Adrenal gland (tissue), 12 donors: ENCODE measurements around the gene RNF207. TPM values are rescaled to one million over a fixed set of nuclear protein-coding genes. Genes with fewer than 3 reads are reported as not detected.

Experiments used
- DNase-seq, 7 donors: peaks; one replicate each; pipeline ENCODE4 v3.0.0-alpha.2; 2019 to 2020
- H3K27ac ChIP-seq, 5 donors: fragments of 200-600 bp; sonication (generic) in 4 of 5; 1 replicate in 3 of 5; 2 replicates in 2 of 5; pipeline versions ENCODE4 v1.5.1 to v1.8.0; 2016 to 2020; ENCODE audit warnings: mild to moderate bottlenecking in 1 of 5
- H3K27me3 ChIP-seq: fragments of 200-600 bp; 2 replicates; pipeline ENCODE4 v1.8.0; 2021
- H3K36me3 ChIP-seq, 2 donors: fragments of 200-600 bp; replicated peaks in 1 of 2; 1 replicate in 1 of 2; 2 replicates in 1 of 2; pipeline versions ENCODE4 v1.5.1 to v1.8.0; 2018 to 2022
- H3K4me1 ChIP-seq, 2 donors: fragments of 200-600 bp; replicated peaks in 1 of 2; 1 replicate in 1 of 2; 2 replicates in 1 of 2; pipeline versions ENCODE4 v1.5.1 to v1.8.0; 2018 to 2021
- H3K4me3 ChIP-seq, 4 donors: fragments of 200-600 bp; sonication (generic) in 3 of 4; one replicate each; pipeline ENCODE4 v1.5.1; 2016 to 2018
- H3K9me3 ChIP-seq, 3 donors: fragments of 200-600 bp; sonication (generic) in 1 of 3; replicated peaks in 1 of 3; 1 replicate in 2 of 3; 2 replicates in 1 of 3; pipeline versions ENCODE4 v1.5.1 to v1.8.0; 2016 to 2021
- POLR2A ChIP-seq, 2 donors: fragments of 450-650 bp; IDR thresholded peaks; one replicate each; pipeline ENCODE4 v1.6.1; 2017; ENCODE audit warnings: antibody characterized with exemption in 2 of 2, mild to moderate bottlenecking in 2 of 2, moderate library complexity in 1 of 2
- WGBS, 4 donors: extraction: QIAGEN DNeasy Blood & Tissue Kit in 2 of 4; methylation state at CpG; one replicate each; pipeline versions ENCODE4 v1.1.5 to v1.1.7; 2013 to 2017; 5-methylcytosine and 5-hydroxymethylcytosine counted together
- intact Hi-C, 2 donors: fragments of 100-400 bp; cut with DNase I; formaldehyde crosslinking; loops; one replicate each; pipeline versions ENCODE4 v1.14.1 to v1.15.0; 2022 to 2023
- polyA plus RNA-seq, 3 donors: library from polyadenylated mRNA; stranded (reverse); fragments of 200-250 nt in 2 of 3; fragments of 350-450 nt in 1 of 3; fragmentation: Illumina TruSeq in 1 of 3; extraction: RNeasy Lipid Tissue Mini Kit (QIAGEN cat#74804) in 1 of 3; gene quantifications; one replicate each; pipeline ENCODE4 v1.2.3, GENCODE V29; 2013 to 2014
- total RNA-seq, 9 donors: library from RNA; depleted of rRNA in 4 of 9; stranded (reverse); fragments of >200 nt in 4 of 9; fragments of 120-200 nt in 1 of 9; fragmentation: NEBNext Ultra II Directional in 1 of 9; extraction: Animal tissue kit (Norgen Biotek cat#: 25700) in 1 of 9; gene quantifications; one replicate each; pipeline versions ENCODE4 v1.1.0 to v1.2.4, GENCODE V29; 2013 to 2023
- TF ChIP-seq, protein P1 (sequence below), 6 experiments: fragments of 450-650 bp in 4 of 6; fragments of 200-600 bp in 2 of 6; sonication (generic) in 1 of 6; IDR thresholded peaks; 1 replicate in 5 of 6; 2 replicates in 1 of 6; pipeline versions ENCODE4 v1.5.1 to v1.8.0; 2016 to 2021; ENCODE audit warnings: antibody characterized with exemption in 6 of 6, mild to moderate bottlenecking in 2 of 6, moderate library complexity in 1 of 6
- donor health status: healthy with polysubstance abuse.
- donor health status: Bipolar disorder and iron deficiency.
- donor health status: DM: yes; HTN: yes; CAD: no.
- donor health status: DM: no; HTN: no; CAD: no.
- donor health status: DM: no; HTN: no; CAD: no.
- donor health status: DM: yes; HTN: yes; CAD: no.

Gene RNF207
- total and polyA plus RNA-seq, 12 donors: 2.2 to 47.4 (median 11.3) TPM

DNA sequence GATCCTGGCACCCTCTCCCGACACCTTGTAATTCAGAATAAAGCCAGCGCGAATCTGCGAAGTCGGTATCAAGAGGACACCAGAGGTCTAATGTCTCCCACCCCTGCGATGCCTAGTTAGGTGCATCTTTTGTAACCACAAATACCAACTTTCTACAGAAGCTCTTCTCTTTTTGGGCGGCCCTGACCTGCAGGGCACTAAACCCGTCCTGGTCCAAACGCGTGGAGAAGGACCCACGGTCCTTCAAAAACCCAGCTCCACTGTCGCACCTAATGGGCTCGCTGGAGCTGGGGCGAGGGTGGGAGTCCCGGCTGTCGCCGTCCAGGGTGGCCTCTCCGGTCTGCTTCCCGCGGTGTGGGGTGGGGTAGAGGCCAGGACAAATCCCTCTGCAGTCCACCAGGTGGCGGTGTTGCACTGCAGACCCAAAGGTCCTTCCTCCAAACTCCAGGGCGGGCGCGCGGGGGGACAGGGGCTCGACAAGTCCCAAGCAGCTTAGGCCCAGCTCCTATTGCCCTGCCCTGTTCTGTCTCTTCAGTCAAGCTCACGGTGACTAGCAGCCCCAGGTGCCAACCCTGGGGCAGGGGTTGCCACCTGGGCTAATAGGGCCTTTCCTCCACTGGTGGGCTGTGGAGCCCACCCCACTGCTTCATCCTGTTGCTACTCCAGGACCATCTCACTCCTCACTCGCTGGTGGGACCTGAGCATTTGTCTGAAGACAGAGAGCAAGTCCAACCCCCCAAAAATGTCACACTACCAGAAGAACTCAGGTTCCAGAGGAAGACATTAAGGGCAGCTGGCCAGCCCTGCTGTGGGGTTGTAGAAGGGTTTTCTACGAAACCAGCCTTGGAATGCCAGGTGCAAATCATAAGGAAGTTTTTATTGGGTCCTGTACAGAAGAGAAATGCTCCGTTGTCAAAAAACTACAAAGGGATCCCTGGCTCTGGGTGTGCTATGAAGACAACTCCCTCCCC lies 40.9 kb downstream of the RNF207 start:
- Histone ChIP-seq H3K4me1 (peaks cover 4 to 28% of the 10 kb centered on the region in 2 donors), H3K9me3 (no peaks in the 10 kb centered on the region), H3K36me3 (no peaks in the 10 kb centered on the region), H3K4me3 (no peak overlapping the region), H3K27me3 (peaks cover 43% of the 10 kb centered on the region), H3K27ac (no peak overlapping the region)
- intact Hi-C loops: loop anchor here (2.0 to 5.0 kb wide), 5 partner anchors 36 to 166 kb away; no protein-coding TSS in a partner anchor
- peak; percentile 75 to 89 (median 81) for DNase-seq
- no peak for TF ChIP-seq POLR2A (IDR thresholded peaks at IDR 0.05)
- TF ChIP-seq, protein P1, sequence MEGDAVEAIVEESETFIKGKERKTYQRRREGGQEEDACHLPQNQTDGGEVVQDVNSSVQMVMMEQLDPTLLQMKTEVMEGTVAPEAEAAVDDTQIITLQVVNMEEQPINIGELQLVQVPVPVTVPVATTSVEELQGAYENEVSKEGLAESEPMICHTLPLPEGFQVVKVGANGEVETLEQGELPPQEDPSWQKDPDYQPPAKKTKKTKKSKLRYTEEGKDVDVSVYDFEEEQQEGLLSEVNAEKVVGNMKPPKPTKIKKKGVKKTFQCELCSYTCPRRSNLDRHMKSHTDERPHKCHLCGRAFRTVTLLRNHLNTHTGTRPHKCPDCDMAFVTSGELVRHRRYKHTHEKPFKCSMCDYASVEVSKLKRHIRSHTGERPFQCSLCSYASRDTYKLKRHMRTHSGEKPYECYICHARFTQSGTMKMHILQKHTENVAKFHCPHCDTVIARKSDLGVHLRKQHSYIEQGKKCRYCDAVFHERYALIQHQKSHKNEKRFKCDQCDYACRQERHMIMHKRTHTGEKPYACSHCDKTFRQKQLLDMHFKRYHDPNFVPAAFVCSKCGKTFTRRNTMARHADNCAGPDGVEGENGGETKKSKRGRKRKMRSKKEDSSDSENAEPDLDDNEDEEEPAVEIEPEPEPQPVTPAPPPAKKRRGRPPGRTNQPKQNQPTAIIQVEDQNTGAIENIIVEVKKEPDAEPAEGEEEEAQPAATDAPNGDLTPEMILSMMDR (IDR thresholded peaks at IDR 0.05): peak; percentile 94 to 98 (median 97)
- 3 to 23% (median 9%) methylated on average over 4 to 30 of the region's 30 CpGs for WGBS, 4 donors

DNA sequence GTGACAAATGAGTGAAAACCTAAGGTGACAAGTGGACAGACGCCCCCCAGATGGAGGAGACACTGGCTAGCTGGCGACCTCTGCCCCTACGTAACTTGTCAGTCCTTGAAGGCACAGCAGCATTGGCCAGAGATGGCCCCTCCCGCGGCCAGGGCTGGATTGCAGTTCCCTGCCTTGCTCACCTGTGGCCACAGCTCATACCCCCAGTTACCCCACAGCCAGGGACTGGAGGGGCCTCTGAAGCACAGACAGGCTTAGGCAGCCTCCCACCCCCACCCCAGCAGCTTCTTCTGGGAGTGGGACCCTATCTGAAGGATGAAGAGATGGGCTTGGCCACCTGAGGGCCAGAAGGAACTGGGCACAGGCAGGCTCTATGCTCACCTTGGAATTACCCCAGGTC lies 41.7 kb downstream of the RNF207 start:
- H3K36me3 ChIP-seq: no peaks in the 10 kb centered on the region
- no peak overlapping the region for H3K4me3 ChIP-seq
- H3K9me3 ChIP-seq: no peaks in the 10 kb centered on the region
- no peak overlapping the region for H3K27ac ChIP-seq
- intact Hi-C loops: loop anchor here (2.0 to 5.0 kb wide), 5 partner anchors 35 to 165 kb away; no protein-coding TSS in a partner anchor
- peaks cover 0 to 20% of the 10 kb centered on the region in 2 donors for H3K4me1 ChIP-seq
- no peak for DNase-seq
- 63 to 90% (median 73%) methylated on average over 2 to 5 of the region's 5 CpGs for WGBS, 4 donors
- peaks cover 34% of the 10 kb centered on the region for H3K27me3 ChIP-seq
- no peak for TF ChIP-seq POLR2A (IDR thresholded peaks at IDR 0.05)
- TF ChIP-seq, protein P1 (IDR thresholded peaks at IDR 0.05): no peak

DNA sequence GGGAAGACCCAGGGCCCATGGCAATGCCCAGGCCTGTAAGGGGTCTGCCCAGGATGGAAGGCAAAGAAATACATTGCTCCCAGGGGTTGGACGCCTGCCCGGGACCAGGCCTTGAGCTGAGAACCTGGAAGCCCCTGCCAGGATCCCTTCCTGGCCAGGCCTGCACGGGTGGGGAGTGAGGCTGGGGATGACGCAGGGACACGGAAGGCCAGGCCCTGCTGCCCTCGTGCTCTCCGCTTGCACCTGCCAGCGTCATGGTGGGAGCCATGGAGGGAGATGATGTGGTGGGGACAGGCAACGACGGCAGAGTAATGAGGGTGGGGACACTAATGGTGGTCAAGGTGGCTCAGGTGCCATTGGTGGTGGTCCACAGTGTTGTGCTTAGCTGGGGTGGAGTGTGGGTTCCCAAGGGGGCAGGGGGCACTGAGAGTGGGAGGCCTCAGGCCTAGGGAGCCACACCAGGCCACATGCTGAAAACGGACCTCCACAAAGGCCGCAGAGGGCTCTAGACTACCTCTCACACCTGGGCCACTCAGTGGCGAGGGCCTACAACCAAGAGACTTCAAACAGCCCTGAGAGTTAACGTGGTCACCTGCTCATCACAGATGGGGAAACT lies 42.4 kb downstream of the RNF207 start:
- Histone ChIP-seq H3K9me3 (no peaks in the 10 kb centered on the region), H3K27me3 (peaks cover 28% of the 10 kb centered on the region), H3K36me3 (no peaks in the 10 kb centered on the region), H3K4me1 (peaks cover 0 to 20% of the 10 kb centered on the region in 2 donors), H3K4me3 (no peak overlapping the region), H3K27ac (no peak overlapping the region)
- 54 to 58% (median 56%) methylated on average over 13 to 14 of the region's 14 CpGs for WGBS, 4 donors
- no peak for TF ChIP-seq POLR2A (IDR thresholded peaks at IDR 0.05)
- TF ChIP-seq, protein P1 (IDR thresholded peaks at IDR 0.05): no peak
- DNase-seq: peak in 4 of 7 donors; percentile 51 to 65 (median 62)
- intact Hi-C loops: loop anchor here (5.0 kb wide), 3 partner anchors 34 to 164 kb away; no protein-coding TSS in a partner anchor
